ENCODE data around the gene PRUNE1.

The PRUNE1 gene

GRCh38 chr1:151008244-151009205 lies at the start of gene PRUNE1:
PRUNE1 (plus strand) TSS chr1:151008449; CDS start chr1:151008633, 184 bp downstream.
- peak; percentile 97 for DNase-seq

- DNase-seq, result no peak
Observed at GRCh38 chr1:150960646-150961045, 47.6 kb upstream of the PRUNE1 start.

- DNase-seq, result no peak
Observed at GRCh38 chr1:150961756-150962155, 46.5 kb upstream of the PRUNE1 start.

GRCh38 chr1:150963321-150964163 lies 44.7 kb upstream of the PRUNE1 start:
- DNase-seq, result no peak

- no peak for DNase-seq
Observed at GRCh38 chr1:150964164-150964489, 44.1 kb upstream of the PRUNE1 start.

- no peak for DNase-seq
Observed at GRCh38 chr1:150965605-150966004, 42.6 kb upstream of the PRUNE1 start.

GRCh38 chr1:150966011-150966410 lies 42.2 kb upstream of the PRUNE1 start:
- DNase-seq, result no peak

- no peak for DNase-seq
Observed at GRCh38 chr1:150967936-150968335, 40.3 kb upstream of the PRUNE1 start.

GRCh38 chr1:150968491-150968890 lies 39.8 kb upstream of the PRUNE1 start:
- no peak for DNase-seq

GRCh38 chr1:150969626-150970025 lies 38.6 kb upstream of the PRUNE1 start:
- no peak for DNase-seq

GRCh38 chr1:150970808-150971582 lies 37.3 kb upstream of the PRUNE1 start:
- DNase-seq, result no peak

GRCh38 chr1:150971583-150972416 lies 36.4 kb upstream of the PRUNE1 start:
- no peak for DNase-seq

- DNase-seq, result no peak
Observed at GRCh38 chr1:150972417-150972940, 35.8 kb upstream of the PRUNE1 start.

- peak; percentile 30 for DNase-seq
Observed at GRCh38 chr1:150973258-150973835, 34.9 kb upstream of the PRUNE1 start.

GRCh38 chr1:150973836-150974579 lies 34.2 kb upstream of the PRUNE1 start:
- DNase-seq, result peak; percentile 48

- peak; percentile 72 for DNase-seq
Observed at GRCh38 chr1:150974580-150975478, 33.4 kb upstream of the PRUNE1 start, which contains the start of gene CERS2. CERS2 (minus strand) TSS chr1:150974835; CDS start chr1:150969090, 5,745 bp downstream.

GRCh38 chr1:150976401-150976821 lies 31.8 kb upstream of the PRUNE1 start:
- no peak for DNase-seq

GRCh38 chr1:150976879-150977694 lies 31.2 kb upstream of the PRUNE1 start:
- DNase-seq, result peak; percentile 75
